ENCODE results near the gene HDAC5.

DNA sequence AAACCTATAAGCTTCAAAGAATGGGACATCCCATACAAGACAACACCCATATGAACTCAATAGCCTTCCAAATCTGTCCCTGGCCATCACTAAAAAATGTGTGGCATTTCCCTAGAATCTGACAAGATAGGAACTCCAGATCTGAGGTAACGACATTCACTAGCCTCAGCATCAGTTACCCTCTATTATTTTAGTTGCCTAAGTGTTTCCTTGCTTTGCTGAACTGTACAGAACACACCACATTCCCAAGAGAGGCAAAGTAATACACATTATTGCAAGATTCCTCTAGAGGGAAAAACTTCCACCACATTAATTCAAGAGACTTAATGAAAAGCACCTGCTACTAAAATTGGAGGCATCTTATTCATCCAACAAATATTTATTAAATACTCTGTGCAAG, 62.0 kb downstream of the HDAC5 start:
- TF ChIP-seq, protein P1, sequence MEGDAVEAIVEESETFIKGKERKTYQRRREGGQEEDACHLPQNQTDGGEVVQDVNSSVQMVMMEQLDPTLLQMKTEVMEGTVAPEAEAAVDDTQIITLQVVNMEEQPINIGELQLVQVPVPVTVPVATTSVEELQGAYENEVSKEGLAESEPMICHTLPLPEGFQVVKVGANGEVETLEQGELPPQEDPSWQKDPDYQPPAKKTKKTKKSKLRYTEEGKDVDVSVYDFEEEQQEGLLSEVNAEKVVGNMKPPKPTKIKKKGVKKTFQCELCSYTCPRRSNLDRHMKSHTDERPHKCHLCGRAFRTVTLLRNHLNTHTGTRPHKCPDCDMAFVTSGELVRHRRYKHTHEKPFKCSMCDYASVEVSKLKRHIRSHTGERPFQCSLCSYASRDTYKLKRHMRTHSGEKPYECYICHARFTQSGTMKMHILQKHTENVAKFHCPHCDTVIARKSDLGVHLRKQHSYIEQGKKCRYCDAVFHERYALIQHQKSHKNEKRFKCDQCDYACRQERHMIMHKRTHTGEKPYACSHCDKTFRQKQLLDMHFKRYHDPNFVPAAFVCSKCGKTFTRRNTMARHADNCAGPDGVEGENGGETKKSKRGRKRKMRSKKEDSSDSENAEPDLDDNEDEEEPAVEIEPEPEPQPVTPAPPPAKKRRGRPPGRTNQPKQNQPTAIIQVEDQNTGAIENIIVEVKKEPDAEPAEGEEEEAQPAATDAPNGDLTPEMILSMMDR (conservative IDR thresholded peaks at IDR 0.05 in 1 of 2, IDR thresholded peaks at IDR 0.05 in 1 of 2; ENCODE audit: low read depth in 1 of 2, low read length in 2 of 2) = no peak
- no peak for TF ChIP-seq EZH2 (IDR thresholded peaks at IDR 0.05; ENCODE audit: low read length, missing control alignments)
